Measurements from ENCODE around the gene SLC22A23. TPM values are rescaled to one million over a fixed set of nuclear protein-coding genes. Genes with fewer than 3 reads are reported as not detected.
A peak's percentile ranks its signal among the peaks of the same experiment; 100 is the strongest.

The SLC22A23 gene
- total and polyA plus RNA-seq, 8 donors = 4.9 to 27.9 (median 14.2) TPM

DNA sequence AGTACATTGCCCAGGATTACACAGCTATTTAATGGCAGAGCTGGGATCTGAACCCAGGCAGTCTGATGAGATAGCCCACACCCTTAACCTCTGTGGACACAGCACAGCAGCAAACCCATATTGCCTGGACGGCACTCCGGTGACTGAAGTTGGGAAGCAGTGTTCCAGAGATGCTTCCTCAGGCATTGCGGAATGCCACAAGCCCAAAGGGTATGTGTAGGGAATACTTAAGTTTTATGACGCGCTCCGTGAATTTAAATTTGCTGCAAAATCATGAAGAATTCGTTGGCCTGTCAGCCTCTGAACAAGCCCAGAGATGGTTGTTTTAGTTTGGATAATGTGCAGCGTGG, 151.7 kb downstream of the SLC22A23 start:
- H3K9me3 ChIP-seq = no peaks in the 10 kb centered on the region
- DNase-seq = no peak
- no peak overlapping the region for H3K27ac ChIP-seq
- ATAC-seq = no peak
- WGBS, 2 donors = 89 to 97% methylated on average over 8 of the region's 8 CpGs
- H3K36me3 ChIP-seq = no peaks in the 10 kb centered on the region
- no peak overlapping the region for H3K4me3 ChIP-seq
- intact Hi-C loops (cut with DNase I) = no loop called here
- FAIRE-seq = no peak
- H3K4me1 ChIP-seq = peaks cover 0 to 11% (median 0%) of the 10 kb centered on the region in 3 donors
- TF ChIP-seq, protein P1, sequence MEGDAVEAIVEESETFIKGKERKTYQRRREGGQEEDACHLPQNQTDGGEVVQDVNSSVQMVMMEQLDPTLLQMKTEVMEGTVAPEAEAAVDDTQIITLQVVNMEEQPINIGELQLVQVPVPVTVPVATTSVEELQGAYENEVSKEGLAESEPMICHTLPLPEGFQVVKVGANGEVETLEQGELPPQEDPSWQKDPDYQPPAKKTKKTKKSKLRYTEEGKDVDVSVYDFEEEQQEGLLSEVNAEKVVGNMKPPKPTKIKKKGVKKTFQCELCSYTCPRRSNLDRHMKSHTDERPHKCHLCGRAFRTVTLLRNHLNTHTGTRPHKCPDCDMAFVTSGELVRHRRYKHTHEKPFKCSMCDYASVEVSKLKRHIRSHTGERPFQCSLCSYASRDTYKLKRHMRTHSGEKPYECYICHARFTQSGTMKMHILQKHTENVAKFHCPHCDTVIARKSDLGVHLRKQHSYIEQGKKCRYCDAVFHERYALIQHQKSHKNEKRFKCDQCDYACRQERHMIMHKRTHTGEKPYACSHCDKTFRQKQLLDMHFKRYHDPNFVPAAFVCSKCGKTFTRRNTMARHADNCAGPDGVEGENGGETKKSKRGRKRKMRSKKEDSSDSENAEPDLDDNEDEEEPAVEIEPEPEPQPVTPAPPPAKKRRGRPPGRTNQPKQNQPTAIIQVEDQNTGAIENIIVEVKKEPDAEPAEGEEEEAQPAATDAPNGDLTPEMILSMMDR (IDR thresholded peaks at IDR 0.05) = no peak
- no peaks in the 10 kb centered on the region for H3K27me3 ChIP-seq

DNA sequence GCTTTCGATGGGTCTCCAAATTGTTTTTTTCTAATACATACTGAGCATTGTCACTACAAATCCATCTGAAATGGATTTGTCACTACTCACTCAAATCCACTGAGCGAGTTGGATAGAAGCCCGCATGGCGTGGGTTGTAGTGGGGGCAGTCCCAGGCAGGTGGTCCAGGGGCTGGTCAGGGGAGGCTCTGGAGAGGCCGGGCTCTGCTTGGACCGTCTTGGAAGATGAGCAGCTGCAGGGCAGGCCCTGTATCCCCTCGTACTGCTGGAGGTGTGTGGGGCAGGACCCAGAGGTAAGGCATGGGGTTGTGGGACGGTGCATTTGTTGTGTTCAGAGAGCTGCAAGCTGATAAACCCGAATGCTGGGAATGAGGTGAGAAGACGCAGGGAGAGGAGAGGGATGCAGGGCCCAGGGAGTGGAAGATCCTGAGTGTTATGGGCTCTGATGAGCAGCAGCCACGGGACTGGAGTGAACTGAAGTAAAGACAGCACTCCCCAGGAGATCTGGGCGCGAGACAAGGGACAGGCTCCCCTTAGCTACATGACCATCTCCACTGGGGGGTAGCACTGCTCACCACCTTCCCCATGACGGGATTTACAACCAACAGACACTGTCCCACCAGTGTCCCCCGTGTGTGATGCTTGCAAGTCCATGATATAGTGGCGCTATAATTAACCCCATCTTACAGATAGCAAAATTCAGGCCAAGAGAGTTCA, 152.2 kb downstream of the SLC22A23 start:
- TF ChIP-seq, protein P1 (IDR thresholded peaks at IDR 0.05) = no peak
- peaks cover 0 to 7% (median 0%) of the 10 kb centered on the region in 3 donors for H3K4me1 ChIP-seq
- 95% methylated on average over 16 of the region's 16 CpGs for WGBS, 2 donors
- H3K36me3 ChIP-seq = no peaks in the 10 kb centered on the region
- intact Hi-C loops (cut with DNase I) = no loop called here
- FAIRE-seq = no peak
- no peak for ATAC-seq
- no peak overlapping the region for H3K27ac ChIP-seq
- H3K4me3 ChIP-seq = no peak overlapping the region
- no peaks in the 10 kb centered on the region for H3K27me3 ChIP-seq
- H3K9me3 ChIP-seq = no peaks in the 10 kb centered on the region
- DNase-seq = peak in 1 of 6 donors; percentile 21

DNA sequence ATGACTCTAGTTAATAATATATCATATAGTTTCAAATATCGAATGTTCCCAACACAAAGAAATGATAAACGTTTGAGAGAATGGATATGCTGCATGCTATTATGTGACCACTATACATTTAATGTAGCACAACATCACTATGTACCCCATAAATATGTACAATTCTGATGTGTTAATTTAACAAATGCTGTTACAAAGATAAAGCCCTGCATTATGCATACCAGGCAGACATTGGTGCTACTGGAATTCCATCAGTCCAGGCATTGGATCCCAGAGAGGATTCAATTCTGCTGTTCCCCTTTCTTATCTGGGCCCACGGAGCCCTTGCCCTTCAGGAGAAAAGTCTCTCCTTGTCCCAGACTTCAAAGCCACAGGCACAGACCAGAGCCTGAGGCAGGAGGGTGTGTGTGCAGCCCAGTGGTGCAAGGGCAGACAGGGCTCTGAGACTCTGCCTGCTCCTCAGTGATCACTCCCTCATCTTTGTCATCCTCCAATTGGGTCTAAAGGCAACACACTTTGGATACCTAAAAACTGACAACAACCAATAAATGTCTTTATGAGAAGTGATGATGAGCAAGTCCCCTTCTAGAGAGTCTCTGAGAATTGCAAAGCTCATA, 152.9 kb downstream of the SLC22A23 start:
- Histone ChIP-seq H3K27ac (no peak overlapping the region), H3K36me3 (no peaks in the 10 kb centered on the region), H3K4me3 (no peak overlapping the region), H3K27me3 (no peaks in the 10 kb centered on the region), H3K4me1 (no peaks in the 10 kb centered on the region), H3K9me3 (no peaks in the 10 kb centered on the region)
- intact Hi-C loops (cut with DNase I) = no loop called here
- ATAC-seq (no peak), FAIRE-seq (no peak), DNase-seq (peak in 1 of 6 donors; percentile 14)
- 88 to 91% methylated on average over 3 of the region's 3 CpGs for WGBS, 2 donors
- TF ChIP-seq, protein P1 (IDR thresholded peaks at IDR 0.05) = no peak

DNA sequence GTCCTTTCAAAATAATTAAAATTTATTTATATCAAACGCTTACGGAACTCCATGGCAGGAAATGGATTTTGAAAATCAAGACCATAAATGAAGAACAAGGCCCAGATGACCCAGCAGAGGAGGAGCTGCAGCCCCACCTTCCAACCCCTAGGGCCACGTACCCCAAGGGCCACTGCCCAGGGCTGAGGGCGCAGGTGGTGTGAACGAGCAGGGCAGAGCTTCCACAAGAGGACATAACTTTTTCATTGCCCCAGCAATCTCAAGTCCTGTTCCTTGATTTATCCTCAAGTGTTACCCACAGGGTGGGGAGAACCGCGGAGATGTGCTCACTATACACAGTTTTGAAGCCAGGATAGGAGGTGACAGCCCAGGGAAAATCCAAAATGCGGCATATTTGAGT, 155.3 kb downstream of the SLC22A23 start:
- no peaks in the 10 kb centered on the region for H3K9me3 ChIP-seq
- H3K27ac ChIP-seq = no peak overlapping the region
- H3K36me3 ChIP-seq = no peaks in the 10 kb centered on the region
- 96 to 99% methylated on average over 8 of the region's 8 CpGs for WGBS, 2 donors
- peak in 1 of 6 donors; percentile 20 for DNase-seq
- intact Hi-C loops (cut with DNase I) = no loop called here
- no peak for ATAC-seq
- TF ChIP-seq, protein P1 (IDR thresholded peaks at IDR 0.05) = no peak
- H3K27me3 ChIP-seq = no peaks in the 10 kb centered on the region
- no peak for FAIRE-seq
- no peak overlapping the region for H3K4me3 ChIP-seq
- H3K4me1 ChIP-seq = peaks cover 0 to 4% (median 0%) of the 10 kb centered on the region in 3 donors

DNA sequence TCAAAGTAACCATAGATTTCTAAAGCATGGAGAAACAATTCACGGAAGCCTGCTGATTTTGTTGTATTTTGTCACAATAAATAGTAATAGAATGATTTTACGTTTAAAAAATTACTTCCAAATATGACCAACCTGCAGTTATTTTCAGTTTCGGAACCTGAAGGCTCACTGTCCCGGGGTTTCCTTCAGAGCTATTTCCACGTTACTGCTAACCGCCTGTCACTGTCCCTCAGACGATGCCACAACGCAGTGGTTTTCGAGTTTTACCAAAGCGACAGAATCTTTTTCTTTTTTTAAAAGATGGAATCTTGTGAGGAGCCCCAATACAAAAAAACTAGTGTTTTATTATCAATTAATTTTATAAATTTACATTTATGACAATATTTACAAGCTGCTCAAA, 157.6 kb downstream of the SLC22A23 start:
- ATAC-seq (no peak), DNase-seq (peak in 1 of 6 donors; percentile 2), FAIRE-seq (no peak)
- TF ChIP-seq, protein P1 (IDR thresholded peaks at IDR 0.05) = no peak
- H3K9me3 ChIP-seq = no peaks in the 10 kb centered on the region
- H3K27ac ChIP-seq = no peak overlapping the region
- H3K36me3 ChIP-seq = no peaks in the 10 kb centered on the region
- H3K4me3 ChIP-seq = no peak overlapping the region
- H3K4me1 ChIP-seq = peaks cover 0 to 4% (median 4%) of the 10 kb centered on the region in 3 donors
- intact Hi-C loops (cut with DNase I) = no loop called here
- no peaks in the 10 kb centered on the region for H3K27me3 ChIP-seq
- WGBS, 2 donors = 94 to 96% methylated on average over 10 of the region's 10 CpGs
